SK-N-SH treated with all-trans-retinoic acid at 6 μM for 48 hours (cell line): ENCODE measurements around the gene SF1.

ENCODE experiments used
- ARNTL ChIP-seq: fragments of 450-650 bp; formaldehyde crosslinking; IDR thresholded peaks from 2 replicates; pipeline ENCODE4 v1.5.0; 2020; ENCODE audit warnings: low read depth, mild to moderate bottlenecking, moderate library complexity, borderline replicate concordance
- CSDC2 ChIP-seq: fragments of 250-450 bp; sonication (Bioruptor Pico); IDR thresholded peaks from 2 replicates; pipeline ENCODE4 v1.5.0; 2020; ENCODE audit warnings: mild to moderate bottlenecking, moderate library complexity
- GLIS3 ChIP-seq: fragments of 250-450 bp; sonication (Bioruptor Pico); IDR thresholded peaks from 2 replicates; pipeline ENCODE4 v1.5.0; 2020; ENCODE audit warnings: mild to moderate bottlenecking, moderate library complexity
- ISL1 ChIP-seq: fragments of 250-450 bp; sonication (Bioruptor Pico); IDR thresholded peaks from 2 replicates; pipeline ENCODE4 v2.1.2; 2022; ENCODE audit warnings: mild to moderate bottlenecking, moderate library complexity
- PPARA ChIP-seq: fragments of 250-450 bp; sonication (Bioruptor Pico); IDR thresholded peaks from 2 replicates; pipeline ENCODE4 v1.5.0; 2020; ENCODE audit warnings: mild to moderate bottlenecking, borderline replicate concordance
- TCF4 ChIP-seq: fragments of 250-450 bp; sonication (Bioruptor Pico); IDR thresholded peaks from 2 replicates; pipeline ENCODE4 v1.8.0; 2021; ENCODE audit warnings: mild to moderate bottlenecking, moderate library complexity, borderline replicate concordance
- ZFP3 ChIP-seq: fragments of 250-450 bp; sonication (Bioruptor Pico); IDR thresholded peaks from 2 replicates; pipeline ENCODE4 v1.5.0; 2020; ENCODE audit warnings: mild to moderate bottlenecking, moderate library complexity
- ZNF565 ChIP-seq: fragments of 450-650 bp; formaldehyde crosslinking; conservative IDR thresholded peaks from 2 replicates; pipeline ENCODE4 v1.5.0; 2020; ENCODE audit warnings: low read depth, mild to moderate bottlenecking, moderate library complexity
- TF ChIP-seq, protein P1 (sequence below): fragments of 250-450 bp; sonication (Bioruptor Pico); IDR thresholded peaks from 2 replicates; pipeline ENCODE4 v1.8.0; 2020; ENCODE audit warnings: mild to moderate bottlenecking, moderate library complexity, borderline replicate concordance

DNA sequence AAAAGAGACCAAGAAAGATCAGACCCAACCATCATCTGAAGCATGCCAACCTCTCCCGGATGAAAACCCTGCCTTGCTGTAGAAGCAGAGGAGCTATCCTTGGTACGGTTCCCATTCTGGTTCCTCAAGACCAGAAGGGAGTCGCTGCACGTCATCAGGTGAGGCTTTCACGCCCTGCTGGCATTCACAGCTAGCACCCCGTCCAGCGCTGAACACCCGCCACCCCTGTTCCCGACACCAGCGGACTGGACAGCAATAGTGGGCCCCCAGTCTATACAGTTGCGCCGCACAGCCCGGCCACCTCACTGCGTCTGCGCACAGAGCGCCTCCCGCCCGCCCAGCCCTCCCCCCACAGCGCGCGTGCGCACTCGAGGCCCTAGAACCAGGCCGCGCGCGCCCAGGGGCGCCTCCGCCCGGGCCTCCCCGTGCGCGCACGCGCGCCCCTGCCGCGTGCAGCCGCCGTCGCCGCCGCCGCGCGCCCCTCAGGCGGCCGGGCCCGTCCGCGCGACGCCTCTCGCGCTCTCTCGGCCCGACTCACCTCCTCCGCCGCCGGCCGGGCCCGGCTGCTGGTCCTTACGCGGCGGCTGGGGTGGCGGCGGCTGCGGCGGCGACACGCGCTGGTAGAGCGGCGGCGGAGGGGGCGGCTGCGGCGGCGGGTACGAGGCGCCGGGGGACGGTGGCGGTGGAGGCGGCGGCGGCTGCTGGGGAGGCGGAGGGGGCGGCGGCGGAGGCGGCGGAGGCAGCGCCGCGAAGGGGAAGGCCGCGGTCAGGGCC is 706 bp downstream of the SF1 start:
- no peak for TF ChIP-seq GLIS3 (CRISPR knock-in tag)
- TF ChIP-seq, protein P1, sequence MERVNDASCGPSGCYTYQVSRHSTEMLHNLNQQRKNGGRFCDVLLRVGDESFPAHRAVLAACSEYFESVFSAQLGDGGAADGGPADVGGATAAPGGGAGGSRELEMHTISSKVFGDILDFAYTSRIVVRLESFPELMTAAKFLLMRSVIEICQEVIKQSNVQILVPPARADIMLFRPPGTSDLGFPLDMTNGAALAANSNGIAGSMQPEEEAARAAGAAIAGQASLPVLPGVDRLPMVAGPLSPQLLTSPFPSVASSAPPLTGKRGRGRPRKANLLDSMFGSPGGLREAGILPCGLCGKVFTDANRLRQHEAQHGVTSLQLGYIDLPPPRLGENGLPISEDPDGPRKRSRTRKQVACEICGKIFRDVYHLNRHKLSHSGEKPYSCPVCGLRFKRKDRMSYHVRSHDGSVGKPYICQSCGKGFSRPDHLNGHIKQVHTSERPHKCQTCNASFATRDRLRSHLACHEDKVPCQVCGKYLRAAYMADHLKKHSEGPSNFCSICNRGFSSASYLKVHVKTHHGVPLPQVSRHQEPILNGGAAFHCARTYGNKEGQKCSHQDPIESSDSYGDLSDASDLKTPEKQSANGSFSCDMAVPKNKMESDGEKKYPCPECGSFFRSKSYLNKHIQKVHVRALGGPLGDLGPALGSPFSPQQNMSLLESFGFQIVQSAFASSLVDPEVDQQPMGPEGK (CRISPR knock-in tag): no peak
- TF ChIP-seq ISL1 (CRISPR knock-in tag): no peak
- TF ChIP-seq TCF4: no peak
- TF ChIP-seq ZNF565 (CRISPR knock-in tag): no peak
- no peak for TF ChIP-seq ARNTL
- TF ChIP-seq PPARA (CRISPR knock-in tag): no peak
- no peak for TF ChIP-seq ZFP3
- no peak for TF ChIP-seq CSDC2
